ENCODE results near the gene ZBBX.

ZBBX gene

GRCh38 chr3:167209011-167209410, 171.1 kb downstream of the ZBBX start:
- TF ChIP-seq CTCF (IDR thresholded peaks at IDR 0.05; ENCODE audit: control extremely low read depth, extremely low read depth, low read depth, missing control alignments): no peak
- POLR2A ChIA-PET: no interaction called here
- DNase-seq (ENCODE audit: extremely low spot score): no peak
- CTCF ChIA-PET: interaction anchor here (1.0 kb wide), 1 partner anchor 12 kb away, joined by 3 read pairs; no protein-coding TSS in a partner anchor

GRCh38 chr3:167203062-167203461, 177.0 kb downstream of the ZBBX start:
- POLR2A ChIA-PET: no interaction called here

GRCh38 chr3:167198949-167199600, 181.0 kb downstream of the ZBBX start:
- CTCF ChIA-PET: interaction anchor here (1.2 to 1.3 kb wide), 2 partner anchors 12 to 15 kb away, joined by 3 read pairs; no protein-coding TSS in a partner anchor
- no peak for TF ChIP-seq CTCF (IDR thresholded peaks at IDR 0.05; ENCODE audit: control extremely low read depth, extremely low read depth, low read depth, missing control alignments)
- POLR2A ChIA-PET: no interaction called here
- DNase-seq (ENCODE audit: extremely low spot score): no peak

More at GRCh38 chr3:167203062-167203461, 177.0 kb downstream of the ZBBX start:
- no peak for DNase-seq (ENCODE audit: extremely low spot score)
- no peak for TF ChIP-seq CTCF (IDR thresholded peaks at IDR 0.05; ENCODE audit: control extremely low read depth, extremely low read depth, low read depth, missing control alignments)
- CTCF ChIA-PET: no interaction called here
